Liver (tissue), 9 donors: ENCODE data around the gene MED12L. TPM values are rescaled to one million over a fixed set of nuclear protein-coding genes. Genes with fewer than 3 reads are reported as not detected.

Experiments used
- DNase-seq: peaks from one replicate; pipeline ENCODE4 v3.0.0-alpha.2; 2017; ENCODE audit warnings: low spot score
- H3K27ac ChIP-seq, 2 donors: one replicate each; pipeline ENCODE4 v1.7.0; 2013; ENCODE audit warnings: inconsistent platforms in 2 of 2, low read length in 2 of 2, control low read depth in 1 of 2, low read depth in 1 of 2, mild to moderate bottlenecking in 1 of 2
- H3K27me3 ChIP-seq, 4 donors: one replicate each; pipeline versions ENCODE4 v1.6.1 to v1.7.0; 2013; ENCODE audit warnings: low read length in 3 of 4, inconsistent platforms in 1 of 4, mild to moderate bottlenecking in 1 of 4, moderate library complexity in 1 of 4; ENCODE audit not compliant: control insufficient read depth in 4 of 4, insufficient read depth in 4 of 4
- H3K36me3 ChIP-seq, 4 donors: one replicate each; pipeline versions ENCODE4 v1.6.1 to v1.7.0; 2013; ENCODE audit warnings: low read length in 3 of 4, mild to moderate bottlenecking in 3 of 4, low read depth in 1 of 4, moderate library complexity in 1 of 4; ENCODE audit not compliant: control insufficient read depth in 4 of 4, insufficient read depth in 3 of 4
- H3K4me1 ChIP-seq, 4 donors: one replicate each; pipeline versions ENCODE4 v1.6.1 to v1.7.0; 2013; ENCODE audit warnings: low read length in 3 of 4, mild to moderate bottlenecking in 3 of 4, moderate library complexity in 1 of 4; ENCODE audit not compliant: control insufficient read depth in 4 of 4, insufficient read depth in 4 of 4
- H3K4me3 ChIP-seq, 3 donors: one replicate each; pipeline versions ENCODE4 v1.6.1 to v1.7.0; 2013; ENCODE audit warnings: low read length in 3 of 3, control low read depth in 1 of 3, low read depth in 1 of 3, mild to moderate bottlenecking in 1 of 3
- H3K9ac ChIP-seq, 2 donors: one replicate each; pipeline ENCODE4 v1.7.0; 2013; ENCODE audit warnings: low read length in 2 of 2, mild to moderate bottlenecking in 2 of 2, moderate library complexity in 2 of 2, control low read depth in 1 of 2, low read depth in 1 of 2
- H3K9me3 ChIP-seq, 4 donors: one replicate each; pipeline versions ENCODE4 v1.6.1 to v1.7.0; 2013; ENCODE audit warnings: low read length in 3 of 4; ENCODE audit not compliant: control insufficient read depth in 4 of 4
- ATF3 ChIP-seq: IDR thresholded peaks from 2 replicates; pipeline ENCODE4 v1.6.1; 2016; ENCODE audit warnings: antibody characterized with exemption
- CTCF ChIP-seq: fragments of 150-350 bp; IDR thresholded peaks from 2 replicates; pipeline ENCODE4 v1.5.1; 2017; ENCODE audit warnings: improper control_type of control experiment, low read depth, low read length; ENCODE audit not compliant: missing input control
- EGR1 ChIP-seq, 2 donors: IDR thresholded peaks; 2 replicates each; pipeline ENCODE4 v1.6.1; 2016 to 2018; ENCODE audit warnings: antibody characterized with exemption in 2 of 2, low read depth in 2 of 2
- FOXA1 ChIP-seq: IDR thresholded peaks from 2 replicates; pipeline ENCODE4 v1.6.1; 2016; ENCODE audit warnings: antibody characterized with exemption
- FOXA2 ChIP-seq: IDR thresholded peaks from 2 replicates; pipeline ENCODE4 v1.6.1; 2016; ENCODE audit warnings: antibody characterized with exemption
- GABPA ChIP-seq, 2 donors: IDR thresholded peaks in 1 of 2; conservative IDR thresholded peaks in 1 of 2; 2 replicates each; pipeline ENCODE4 v1.6.1; 2016; ENCODE audit warnings: antibody characterized with exemption in 2 of 2, mild to moderate bottlenecking in 1 of 2, moderate library complexity in 1 of 2
- HNF4A ChIP-seq, 2 donors: conservative IDR thresholded peaks; 2 replicates each; pipeline ENCODE4 v1.6.1; 2016; ENCODE audit warnings: antibody characterized with exemption in 2 of 2, mild to moderate bottlenecking in 2 of 2
- HNF4G ChIP-seq: IDR thresholded peaks from 2 replicates; pipeline ENCODE4 v1.6.1; 2016; ENCODE audit warnings: antibody characterized with exemption
- JUND ChIP-seq, 2 donors: IDR thresholded peaks; 2 replicates each; pipeline ENCODE4 v1.6.1; 2016; ENCODE audit warnings: antibody characterized with exemption in 2 of 2
- NR2F2 ChIP-seq: IDR thresholded peaks from 2 replicates; pipeline ENCODE4 v1.6.1; 2016; ENCODE audit warnings: antibody characterized with exemption
- RAD21 ChIP-seq, 2 donors: IDR thresholded peaks; 2 replicates each; pipeline ENCODE4 v1.6.1; 2016; ENCODE audit warnings: antibody characterized with exemption in 2 of 2, mild to moderate bottlenecking in 2 of 2
- REST ChIP-seq: IDR thresholded peaks from 2 replicates; pipeline ENCODE4 v1.6.1; 2016; ENCODE audit warnings: antibody characterized with exemption, mild to moderate bottlenecking
- RXRA ChIP-seq, 2 donors: IDR thresholded peaks; 2 replicates each; pipeline ENCODE4 v1.6.1; 2017 to 2018; ENCODE audit warnings: antibody characterized with exemption in 2 of 2, mild to moderate bottlenecking in 1 of 2
- SP1 ChIP-seq: IDR thresholded peaks from 2 replicates; pipeline ENCODE4 v1.6.1; 2018; ENCODE audit warnings: antibody characterized with exemption, mild to moderate bottlenecking
- TAF1 ChIP-seq: conservative IDR thresholded peaks from 2 replicates; pipeline ENCODE4 v1.6.1; 2016; ENCODE audit warnings: antibody characterized with exemption, mild to moderate bottlenecking
- YY1 ChIP-seq: IDR thresholded peaks from 2 replicates; pipeline ENCODE4 v1.6.1; 2016; ENCODE audit warnings: antibody characterized with exemption, mild to moderate bottlenecking
- WGBS: extraction: QIAGEN DNeasy Blood & Tissue Kit; methylation state at CpG from one replicate; pipeline ENCODE4 v1.1.7; 2013; 5-methylcytosine and 5-hydroxymethylcytosine counted together
- polyA plus RNA-seq, 2 donors: library from polyadenylated mRNA; stranded (reverse) in 1 of 2; unstranded in 1 of 2; fragments of 200-250 nt in 1 of 2; fragments of >200 nt in 1 of 2; fragmentation: Nextera tagmentation in 1 of 2; extraction: Ambion mirVana in 1 of 2; gene quantifications; one replicate each; pipeline versions ENCODE4 v1.2.1 to v1.2.3, GENCODE V29; 2013 to 2015
- total RNA-seq, 2 donors: library from RNA; depleted of rRNA; stranded (reverse); fragments of >200 nt; gene quantifications; one replicate each; pipeline ENCODE4 v1.2.3, GENCODE V29; 2014
- TF ChIP-seq, protein P1 (sequence below): IDR thresholded peaks from 2 replicates; pipeline ENCODE4 v1.6.1; 2016; ENCODE audit warnings: antibody characterized with exemption
- TF ChIP-seq, protein P2 (sequence below): IDR thresholded peaks from 2 replicates; pipeline ENCODE4 v1.6.1; 2016; ENCODE audit warnings: antibody characterized with exemption
- donor health status: healthy.
- donor health status: healthy.
- donor health status: healthy.
- donor health status: healthy.
- donor health status: healthy.

Gene MED12L
- total and polyA plus RNA-seq, 4 donors, result 0.02 to 2.1 (median 0.49) TPM

- Histone ChIP-seq H3K4me1 (no peaks in the 10 kb centered on the region), H3K9ac (no peak overlapping the region), H3K9me3 (no peaks in the 10 kb centered on the region), H3K4me3 (no peak overlapping the region), H3K27ac (no peak overlapping the region), H3K36me3 (no peaks in the 10 kb centered on the region), H3K27me3 (no peaks in the 10 kb centered on the region)
- WGBS, result 87% methylated on average over 5 of the region's 5 CpGs
- no peak for DNase-seq
- TF ChIP-seq GABPA (IDR thresholded peaks at IDR 0.05 in 1 of 2, conservative IDR thresholded peaks at IDR 0.05 in 1 of 2) (no peak), JUND (IDR thresholded peaks at IDR 0.05) (no peak), ATF3 (no peak), HNF4G (no peak), REST (no peak), FOXA2 (no peak), SP1 (no peak), YY1 (no peak), RAD21 (IDR thresholded peaks at IDR 0.05) (no peak), FOXA1 (no peak), CTCF (no peak), EGR1 (IDR thresholded peaks at IDR 0.05; ENCODE audit: low read depth in 2 of 2) (no peak), HNF4A (conservative IDR thresholded peaks at IDR 0.05) (no peak)
- TF ChIP-seq, protein P1, sequence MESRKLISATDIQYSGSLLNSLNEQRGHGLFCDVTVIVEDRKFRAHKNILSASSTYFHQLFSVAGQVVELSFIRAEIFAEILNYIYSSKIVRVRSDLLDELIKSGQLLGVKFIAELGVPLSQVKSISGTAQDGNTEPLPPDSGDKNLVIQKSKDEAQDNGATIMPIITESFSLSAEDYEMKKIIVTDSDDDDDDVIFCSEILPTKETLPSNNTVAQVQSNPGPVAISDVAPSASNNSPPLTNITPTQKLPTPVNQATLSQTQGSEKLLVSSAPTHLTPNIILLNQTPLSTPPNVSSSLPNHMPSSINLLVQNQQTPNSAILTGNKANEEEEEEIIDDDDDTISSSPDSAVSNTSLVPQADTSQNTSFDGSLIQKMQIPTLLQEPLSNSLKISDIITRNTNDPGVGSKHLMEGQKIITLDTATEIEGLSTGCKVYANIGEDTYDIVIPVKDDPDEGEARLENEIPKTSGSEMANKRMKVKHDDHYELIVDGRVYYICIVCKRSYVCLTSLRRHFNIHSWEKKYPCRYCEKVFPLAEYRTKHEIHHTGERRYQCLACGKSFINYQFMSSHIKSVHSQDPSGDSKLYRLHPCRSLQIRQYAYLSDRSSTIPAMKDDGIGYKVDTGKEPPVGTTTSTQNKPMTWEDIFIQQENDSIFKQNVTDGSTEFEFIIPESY, result no peak
- TF ChIP-seq, protein P2, sequence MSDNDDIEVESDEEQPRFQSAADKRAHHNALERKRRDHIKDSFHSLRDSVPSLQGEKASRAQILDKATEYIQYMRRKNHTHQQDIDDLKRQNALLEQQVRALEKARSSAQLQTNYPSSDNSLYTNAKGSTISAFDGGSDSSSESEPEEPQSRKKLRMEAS, result no peak
Observed at GRCh38 chr3:151265166-151265565, 179.7 kb downstream of the MED12L start.

DNA sequence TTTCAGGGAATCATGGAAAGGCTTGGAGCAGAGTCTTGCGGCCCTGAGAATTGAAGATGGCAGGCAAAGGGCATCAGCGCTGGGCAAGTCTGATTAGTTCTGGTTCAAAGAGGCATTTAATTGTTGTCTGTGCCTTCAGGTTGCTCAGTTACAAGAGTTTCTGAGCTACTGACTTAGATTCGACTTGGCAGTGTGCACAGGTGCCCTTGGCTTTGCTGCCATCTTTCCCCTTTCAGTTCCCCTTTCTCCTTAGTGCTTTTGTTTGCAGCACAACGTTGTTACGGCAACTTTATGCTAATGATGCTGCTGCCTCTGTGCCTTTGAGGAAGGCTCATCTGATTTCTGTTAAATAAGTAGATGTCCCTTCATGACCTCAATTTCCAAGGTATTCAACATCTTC, 180.4 kb downstream of the MED12L start:
- no peaks in the 10 kb centered on the region for H3K36me3 ChIP-seq
- H3K9ac ChIP-seq, result no peak overlapping the region
- no peaks in the 10 kb centered on the region for H3K4me1 ChIP-seq
- H3K27ac ChIP-seq, result no peak overlapping the region
- 79% methylated on average over 5 of the region's 5 CpGs for WGBS
- TF ChIP-seq TAF1, result no peak
- no peak for TF ChIP-seq FOXA1
- TF ChIP-seq HNF4A (conservative IDR thresholded peaks at IDR 0.05), result no peak
- TF ChIP-seq RAD21 (IDR thresholded peaks at IDR 0.05), result no peak
- TF ChIP-seq YY1, result no peak
- no peak for TF ChIP-seq JUND (IDR thresholded peaks at IDR 0.05)
- TF ChIP-seq SP1, result no peak
- no peak for TF ChIP-seq FOXA2
- TF ChIP-seq REST, result no peak
- no peak for TF ChIP-seq HNF4G
- no peak for TF ChIP-seq NR2F2
- TF ChIP-seq RXRA (IDR thresholded peaks at IDR 0.05), result no peak
- TF ChIP-seq, protein P1, result no peak
- TF ChIP-seq GABPA (IDR thresholded peaks at IDR 0.05 in 1 of 2, conservative IDR thresholded peaks at IDR 0.05 in 1 of 2), result no peak
- H3K27me3 ChIP-seq, result no peaks in the 10 kb centered on the region
- no peak overlapping the region for H3K4me3 ChIP-seq
- no peaks in the 10 kb centered on the region for H3K9me3 ChIP-seq
- no peak for DNase-seq
